ENCODE measurements around the gene ZFP1.

GRCh38 chr16:75104836-75105235 is 43.5 kb upstream of the ZFP1 start:
- TF ChIP-seq POLR2AphosphoS5 (IDR thresholded peaks at IDR 0.05; ENCODE audit: borderline replicate concordance, low read depth, low read length): no peak
- TF ChIP-seq EZH2 (IDR thresholded peaks at IDR 0.05): no peak
